OCI-LY3 (cell line): ENCODE measurements around the gene POLQ.

Experiments used
- CTCF ChIP-seq: fragments of 200-600, 300-600 bp; sonication (generic); IDR thresholded peaks from 2 replicates; pipeline ENCODE4 v1.5.1; 2014; ENCODE audit warnings: antibody characterized with exemption, low read length, low read depth
- EZH2phosphoT487 ChIP-seq: fragments of 200-600 bp; shearing (Covaris generic); IDR thresholded peaks from 2 replicates; pipeline ENCODE4 v1.6.1; 2018; ENCODE audit warnings: antibody characterized with exemption, mixed run types, low read depth

GRCh38 chr3:121488628-121489027 lies 57.2 kb downstream of the POLQ start:
- TF ChIP-seq CTCF: no peak
- no peak for TF ChIP-seq EZH2phosphoT487
